Ovary (tissue), 9 donors: ENCODE data around the gene ADARB2. TPM values are rescaled to one million over a fixed set of nuclear protein-coding genes. Genes with fewer than 3 reads are reported as not detected.

Experiments
- DNase-seq, 5 donors: peaks; one replicate each; pipeline ENCODE4 v3.0.0-alpha.2; 2019 to 2020
- H3K27ac ChIP-seq, 2 donors: fragments of 200-600 bp; one replicate each; pipeline versions ENCODE4 v1.5.1 to v1.8.0; 2019 to 2022
- H3K27me3 ChIP-seq: fragments of 200-600 bp; one replicate; pipeline ENCODE4 v1.8.0; 2022
- H3K36me3 ChIP-seq: fragments of 200-600 bp; sonication (generic); one replicate; pipeline ENCODE4 v1.5.1; 2019
- H3K4me1 ChIP-seq: one replicate; pipeline ENCODE4 v1.8.1; 2013; ENCODE audit warnings: mild to moderate bottlenecking, moderate library complexity; ENCODE audit not compliant: insufficient read depth
- H3K4me3 ChIP-seq: fragments of 200-600 bp; sonication (generic); one replicate; pipeline ENCODE4 v1.5.1; 2017
- H3K9me3 ChIP-seq, 2 donors: fragments of 200-600 bp in 1 of 2; sonication (generic) in 1 of 2; one replicate each; pipeline versions ENCODE4 v1.5.1 to v1.8.1; 2013 to 2019; ENCODE audit warnings: mild to moderate bottlenecking in 1 of 2, moderate library complexity in 1 of 2
- EP300 ChIP-seq: sonication (generic); formaldehyde crosslinking; IDR thresholded peaks from one replicate; pipeline ENCODE4 v1.6.1; 2017; ENCODE audit warnings: antibody characterized with exemption
- POLR2A ChIP-seq: fragments of 450-650 bp; IDR thresholded peaks from one replicate; pipeline ENCODE4 v1.6.1; 2017; ENCODE audit warnings: antibody characterized with exemption, mild to moderate bottlenecking, moderate library complexity
- WGBS, 3 donors: extraction: QIAGEN DNeasy Blood & Tissue Kit in 1 of 3; methylation state at CpG; one replicate each; pipeline versions ENCODE4 v1.1.5 to v1.1.7; 2013 to 2017; 5-methylcytosine and 5-hydroxymethylcytosine counted together
- intact Hi-C, 4 donors: fragments of 100-400 bp; cut with DNase I; formaldehyde crosslinking; loops; one replicate each; pipeline versions ENCODE4 v1.11.0 to v1.15.1; 2022 to 2023
- polyA plus RNA-seq, 2 donors: library from polyadenylated mRNA; stranded (reverse); fragments of 200-250 nt in 1 of 2; fragments of 350-450 nt in 1 of 2; fragmentation: Illumina TruSeq in 1 of 2; extraction: RNeasy Lipid Tissue Mini Kit (QIAGEN cat#74804) in 1 of 2; gene quantifications; one replicate each; pipeline ENCODE4 v1.2.3, GENCODE V29; 2013 to 2014
- total RNA-seq, 7 donors: library from RNA; depleted of rRNA in 2 of 7; stranded (reverse); fragments of >200 nt in 2 of 7; fragmentation: NEBNext Ultra II Directional in 3 of 7; extraction: Animal tissue kit (Norgen Biotek cat#: 25700) in 3 of 7; gene quantifications; one replicate each; pipeline versions ENCODE4 v1.1.0 to v1.2.4, GENCODE V29; 2016 to 2023
- TF ChIP-seq, protein P1 (sequence below), 3 donors: fragments of 450-650 bp in 2 of 3; fragments of 200-600 bp in 1 of 3; IDR thresholded peaks; one replicate each; pipeline versions ENCODE4 v1.5.1 to v1.8.0; 2016 to 2022; ENCODE audit warnings: antibody characterized with exemption in 3 of 3, mild to moderate bottlenecking in 1 of 3
- donor health status: DM: no; HTN: no; CAD: no; lungs with moderate emphysema.
- donor health status: DM: no; HTN: no; CAD: no.
- donor health status: Bipolar disorder and iron deficiency.
- donor health status: DM: yes; HTN: yes; CAD: no.
- donor health status: DM: no; HTN: no; CAD: no.
- donor health status: DM: yes; HTN: yes; CAD: no.

ADARB2 gene
- total and polyA plus RNA-seq, 9 donors, result 0.12 to 2.0 (median 0.36) TPM; not detected in 2

DNA sequence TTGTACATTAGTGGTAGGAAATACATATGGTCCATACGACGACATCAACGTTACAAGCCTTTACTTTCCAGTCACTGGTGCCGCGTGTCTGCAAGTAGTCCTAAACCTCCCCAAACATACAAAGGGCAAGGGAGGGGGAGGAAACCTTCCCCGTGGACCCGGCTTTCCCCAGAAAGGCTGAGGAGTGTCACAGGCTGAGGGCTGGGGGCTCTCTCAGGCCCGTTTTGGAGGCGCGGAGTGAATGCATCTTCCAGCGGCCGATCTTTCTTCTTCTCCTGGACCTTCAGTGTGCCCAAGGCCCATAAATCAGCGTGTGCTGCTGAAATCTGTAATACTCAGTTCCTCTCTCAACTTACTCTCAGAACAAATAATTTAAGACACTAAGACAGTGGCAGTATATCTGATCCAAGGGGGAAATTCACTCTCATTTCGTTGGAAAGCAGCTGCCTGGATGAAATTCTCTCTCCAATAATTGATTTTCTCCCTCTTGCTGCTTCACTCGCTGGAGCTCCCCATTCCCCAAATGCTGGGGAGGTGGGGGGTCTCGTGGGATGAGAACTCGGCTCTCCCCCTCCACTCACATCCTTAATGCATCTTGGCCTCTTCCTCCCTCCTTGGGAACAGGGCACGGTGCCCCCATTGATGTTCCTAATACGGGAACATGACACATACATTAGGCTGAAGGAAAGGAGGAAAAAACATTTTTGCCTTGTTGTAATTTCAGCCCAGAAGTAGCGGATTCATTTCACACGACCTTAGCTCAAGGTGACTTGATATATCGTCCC lies 126.1 kb downstream of the ADARB2 start:
- Histone ChIP-seq H3K4me3 (no peak overlapping the region), H3K9me3 (no peaks in the 10 kb centered on the region), H3K4me1 (no peaks in the 10 kb centered on the region), H3K27ac (no peak overlapping the region), H3K36me3 (no peaks in the 10 kb centered on the region), H3K27me3 (no peaks in the 10 kb centered on the region)
- WGBS, 3 donors, result 63 to 64% (median 63%) methylated on average over 22 of the region's 22 CpGs
- intact Hi-C loops, result no loop called here
- no peak for DNase-seq
- TF ChIP-seq EP300, result no peak
- TF ChIP-seq, protein P1, sequence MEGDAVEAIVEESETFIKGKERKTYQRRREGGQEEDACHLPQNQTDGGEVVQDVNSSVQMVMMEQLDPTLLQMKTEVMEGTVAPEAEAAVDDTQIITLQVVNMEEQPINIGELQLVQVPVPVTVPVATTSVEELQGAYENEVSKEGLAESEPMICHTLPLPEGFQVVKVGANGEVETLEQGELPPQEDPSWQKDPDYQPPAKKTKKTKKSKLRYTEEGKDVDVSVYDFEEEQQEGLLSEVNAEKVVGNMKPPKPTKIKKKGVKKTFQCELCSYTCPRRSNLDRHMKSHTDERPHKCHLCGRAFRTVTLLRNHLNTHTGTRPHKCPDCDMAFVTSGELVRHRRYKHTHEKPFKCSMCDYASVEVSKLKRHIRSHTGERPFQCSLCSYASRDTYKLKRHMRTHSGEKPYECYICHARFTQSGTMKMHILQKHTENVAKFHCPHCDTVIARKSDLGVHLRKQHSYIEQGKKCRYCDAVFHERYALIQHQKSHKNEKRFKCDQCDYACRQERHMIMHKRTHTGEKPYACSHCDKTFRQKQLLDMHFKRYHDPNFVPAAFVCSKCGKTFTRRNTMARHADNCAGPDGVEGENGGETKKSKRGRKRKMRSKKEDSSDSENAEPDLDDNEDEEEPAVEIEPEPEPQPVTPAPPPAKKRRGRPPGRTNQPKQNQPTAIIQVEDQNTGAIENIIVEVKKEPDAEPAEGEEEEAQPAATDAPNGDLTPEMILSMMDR (IDR thresholded peaks at IDR 0.05), result no peak
- no peak for TF ChIP-seq POLR2A

GRCh38 chr10:1609648-1609970 lies 127.7 kb downstream of the ADARB2 start:
- H3K4me3 ChIP-seq, result no peak overlapping the region
- no peak for DNase-seq
- TF ChIP-seq, protein P1 (IDR thresholded peaks at IDR 0.05), result no peak
- TF ChIP-seq EP300 (no peak), POLR2A (no peak)
- 62 to 76% (median 70%) methylated on average over 11 of the region's 11 CpGs for WGBS, 3 donors
- no peak overlapping the region for H3K27ac ChIP-seq
- intact Hi-C loops, result no loop called here
- H3K9me3 ChIP-seq, result no peaks in the 10 kb centered on the region
- H3K4me1 ChIP-seq, result no peaks in the 10 kb centered on the region
- H3K27me3 ChIP-seq, result no peaks in the 10 kb centered on the region
- H3K36me3 ChIP-seq, result no peaks in the 10 kb centered on the region

GRCh38 chr10:1608851-1609647 lies 128.3 kb downstream of the ADARB2 start:
- Histone ChIP-seq H3K27me3 (no peaks in the 10 kb centered on the region), H3K9me3 (no peaks in the 10 kb centered on the region), H3K36me3 (no peaks in the 10 kb centered on the region), H3K27ac (no peak overlapping the region), H3K4me1 (no peaks in the 10 kb centered on the region), H3K4me3 (no peak overlapping the region)
- no peak for DNase-seq
- TF ChIP-seq EP300 (no peak), POLR2A (no peak)
- TF ChIP-seq, protein P1 (IDR thresholded peaks at IDR 0.05), result no peak
- intact Hi-C loops, result no loop called here
- WGBS, 3 donors, result 9 to 13% (median 11%) methylated on average over 28 of the region's 28 CpGs

GRCh38 chr10:1608408-1608807 lies 128.9 kb downstream of the ADARB2 start:
- H3K36me3 ChIP-seq, result no peaks in the 10 kb centered on the region
- DNase-seq, result no peak
- H3K9me3 ChIP-seq, result no peaks in the 10 kb centered on the region
- 41 to 58% (median 53%) methylated on average over 3 of the region's 3 CpGs for WGBS, 3 donors
- no peaks in the 10 kb centered on the region for H3K4me1 ChIP-seq
- H3K4me3 ChIP-seq, result no peak overlapping the region
- H3K27ac ChIP-seq, result no peak overlapping the region
- intact Hi-C loops, result no loop called here
- H3K27me3 ChIP-seq, result no peaks in the 10 kb centered on the region
- TF ChIP-seq, protein P1 (IDR thresholded peaks at IDR 0.05), result no peak
- no peak for TF ChIP-seq POLR2A
- no peak for TF ChIP-seq EP300
